Central memory CD8-positive, alpha-beta T cell (primary cell): ENCODE measurements around the gene FAM124B.

ENCODE experiments used
- ATAC-seq: fragments of 150-1000 bp; cut with Tn5 transposase; replicated peaks from 2 replicates; pipeline ENCODE4 v1.10.0; 2022; ENCODE audit warnings: mild to moderate bottlenecking, moderate FRiP score, moderate number of reproducible peaks; ENCODE audit not compliant: poor library complexity, severe bottlenecking; ENCODE audit errors: extremely low read depth
- DNase-seq, 2 donors: peaks; one replicate each; pipeline ENCODE4 v3.0.0; 2021; ENCODE audit warnings: low spot score in 2 of 2
- H3K27ac Mint-ChIP-seq: one replicate; pipeline ENCODE4 v1.8.0; 2022; ENCODE audit warnings: low read depth, mild to moderate bottlenecking, moderate library complexity, mixed read lengths
- H3K27me3 Mint-ChIP-seq: one replicate; pipeline ENCODE4 v1.8.0; 2022; ENCODE audit warnings: mixed read lengths
- H3K36me3 Mint-ChIP-seq: one replicate; pipeline ENCODE4 v1.8.0; 2022; ENCODE audit warnings: mild to moderate bottlenecking, moderate library complexity, mixed read lengths; ENCODE audit not compliant: insufficient read depth
- H3K4me1 Mint-ChIP-seq: one replicate; pipeline ENCODE4 v1.8.0; 2022; ENCODE audit warnings: mixed read lengths
- H3K4me3 Mint-ChIP-seq: one replicate; pipeline ENCODE4 v1.8.0; 2022; ENCODE audit warnings: mild to moderate bottlenecking, moderate library complexity, mixed read lengths
- H3K9me3 Mint-ChIP-seq: one replicate; pipeline ENCODE4 v1.8.0; 2022; ENCODE audit warnings: mixed read lengths

Gene FAM124B

GRCh38 chr2:224432003-224432579 is 30.2 kb upstream of the FAM124B start:
- H3K36me3 Mint-ChIP-seq, result no peaks in the 10 kb centered on the region
- ATAC-seq (no peak), DNase-seq (no peak)
- H3K4me1 Mint-ChIP-seq, result no peaks in the 10 kb centered on the region
- no peak overlapping the region for H3K27ac Mint-ChIP-seq
- H3K27me3 Mint-ChIP-seq, result peaks cover 32% of the 10 kb centered on the region
- H3K4me3 Mint-ChIP-seq, result no peak overlapping the region
- H3K9me3 Mint-ChIP-seq, result no peaks in the 10 kb centered on the region

DNA sequence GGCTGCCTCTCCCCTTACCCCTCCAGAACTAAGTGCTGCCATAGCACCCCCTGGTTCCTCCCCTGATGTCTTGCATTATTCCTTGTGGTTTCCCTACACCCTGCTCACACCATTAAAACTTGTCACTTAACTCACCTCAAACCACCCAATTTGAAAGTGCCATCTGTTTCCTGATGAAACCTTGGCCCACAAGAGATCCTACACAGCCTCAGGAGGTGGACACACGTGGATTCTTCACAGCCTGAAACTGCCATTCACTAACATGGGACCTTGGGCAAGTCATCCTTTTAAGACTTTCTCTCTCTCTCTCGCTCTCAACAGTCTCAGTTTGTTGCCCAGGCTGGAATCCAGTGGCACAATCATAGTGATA is 27.5 kb upstream of the FAM124B start:
- no peaks in the 10 kb centered on the region for H3K36me3 Mint-ChIP-seq
- no peak for ATAC-seq
- DNase-seq, result no peak
- no peaks in the 10 kb centered on the region for H3K4me1 Mint-ChIP-seq
- H3K4me3 Mint-ChIP-seq, result no peak overlapping the region
- no peak overlapping the region for H3K27ac Mint-ChIP-seq
- H3K9me3 Mint-ChIP-seq, result peaks cover 5% of the 10 kb centered on the region
- H3K27me3 Mint-ChIP-seq, result peaks cover 32% of the 10 kb centered on the region

GRCh38 chr2:224428787-224429440 is 27.0 kb upstream of the FAM124B start:
- no peak overlapping the region for H3K27ac Mint-ChIP-seq
- H3K4me1 Mint-ChIP-seq, result no peaks in the 10 kb centered on the region
- ATAC-seq (no peak), DNase-seq (no peak)
- H3K36me3 Mint-ChIP-seq, result no peaks in the 10 kb centered on the region
- H3K9me3 Mint-ChIP-seq, result peaks cover 5% of the 10 kb centered on the region
- H3K27me3 Mint-ChIP-seq, result peaks cover 34% of the 10 kb centered on the region
- no peak overlapping the region for H3K4me3 Mint-ChIP-seq

DNA sequence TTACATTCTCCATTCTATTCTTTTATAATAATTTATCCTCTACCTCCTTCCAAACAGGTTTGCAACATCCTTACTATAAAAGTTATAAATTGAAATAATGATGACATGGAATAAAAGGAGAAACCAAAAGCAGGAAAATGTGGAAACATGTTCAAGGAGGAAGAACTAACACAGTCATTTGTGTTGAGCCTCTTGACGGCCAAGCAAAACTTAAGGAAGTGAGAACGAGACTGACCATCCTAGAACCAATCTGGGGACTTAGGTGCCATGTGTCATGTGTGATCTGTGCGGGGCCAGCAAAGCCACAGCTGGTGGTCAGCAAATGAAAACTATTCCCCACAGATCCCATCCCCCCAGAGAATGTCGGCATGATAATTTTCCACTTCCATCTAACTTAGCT is 25.6 kb upstream of the FAM124B start:
- H3K4me1 Mint-ChIP-seq, result no peaks in the 10 kb centered on the region
- H3K9me3 Mint-ChIP-seq, result peaks cover 5% of the 10 kb centered on the region
- H3K27me3 Mint-ChIP-seq, result peaks cover 37% of the 10 kb centered on the region
- DNase-seq (no peak), ATAC-seq (no peak)
- no peaks in the 10 kb centered on the region for H3K36me3 Mint-ChIP-seq
- H3K4me3 Mint-ChIP-seq, result no peak overlapping the region
- H3K27ac Mint-ChIP-seq, result no peak overlapping the region

DNA sequence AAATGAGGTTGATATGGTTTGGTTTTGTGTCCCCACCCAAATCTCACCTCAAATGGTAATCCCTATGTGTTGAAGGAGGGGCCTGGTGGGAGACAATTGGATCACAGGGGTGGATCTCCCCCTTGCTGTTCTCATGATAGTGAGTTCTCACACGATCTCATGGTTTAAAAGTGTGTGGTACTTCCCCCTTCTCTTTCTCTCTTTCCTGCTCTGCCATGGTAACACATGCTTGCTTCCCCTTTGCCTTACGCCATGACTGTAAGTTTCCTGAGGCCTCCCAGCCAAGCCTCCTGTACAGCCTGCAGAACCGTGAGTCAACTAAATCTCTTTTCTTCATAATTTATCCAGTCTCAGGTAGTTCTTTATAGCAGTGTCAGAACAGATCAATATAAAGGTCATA is 24.7 kb upstream of the FAM124B start:
- ATAC-seq, result no peak
- H3K27ac Mint-ChIP-seq, result no peak overlapping the region
- peaks cover 5% of the 10 kb centered on the region for H3K9me3 Mint-ChIP-seq
- H3K27me3 Mint-ChIP-seq, result peaks cover 35% of the 10 kb centered on the region
- H3K4me1 Mint-ChIP-seq, result no peaks in the 10 kb centered on the region
- H3K4me3 Mint-ChIP-seq, result no peak overlapping the region
- no peaks in the 10 kb centered on the region for H3K36me3 Mint-ChIP-seq
- DNase-seq, result no peak

DNA sequence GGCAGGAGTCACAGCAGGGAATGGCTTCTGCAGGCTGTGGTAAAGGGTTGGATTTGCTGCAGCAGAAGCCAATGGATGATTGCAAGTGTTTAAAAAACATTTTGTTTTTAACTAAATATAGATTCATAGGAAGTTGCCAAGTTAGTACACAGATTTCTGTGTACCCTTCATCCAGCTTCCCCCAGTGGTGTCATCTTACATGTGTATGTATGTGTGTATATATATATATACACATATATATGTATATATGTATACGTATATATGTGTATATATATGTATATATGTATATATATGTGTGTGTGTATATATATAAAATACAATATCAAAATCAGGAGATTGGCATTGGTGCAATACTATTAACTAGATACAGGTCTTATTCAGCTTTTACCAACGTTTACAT is 19.2 kb upstream of the FAM124B start:
- Mint-ChIP-seq H3K4me1 (no peaks in the 10 kb centered on the region), H3K27me3 (peaks cover 44% of the 10 kb centered on the region), H3K4me3 (no peak overlapping the region), H3K36me3 (no peaks in the 10 kb centered on the region), H3K9me3 (no peaks in the 10 kb centered on the region), H3K27ac (no peak overlapping the region)
- ATAC-seq (no peak), DNase-seq (no peak)

- H3K4me3 Mint-ChIP-seq, result no peak overlapping the region
- H3K27me3 Mint-ChIP-seq, result peaks cover 53% of the 10 kb centered on the region
- no peak overlapping the region for H3K27ac Mint-ChIP-seq
- H3K4me1 Mint-ChIP-seq, result no peaks in the 10 kb centered on the region
- ATAC-seq, result no peak
- H3K36me3 Mint-ChIP-seq, result no peaks in the 10 kb centered on the region
- no peaks in the 10 kb centered on the region for H3K9me3 Mint-ChIP-seq
- DNase-seq, result no peak
Observed at GRCh38 chr2:224417947-224418346, 16.0 kb upstream of the FAM124B start.

- Mint-ChIP-seq H3K27ac (no peak overlapping the region), H3K4me3 (no peak overlapping the region)
- DNase-seq, result no peak
Observed at GRCh38 chr2:224417361-224417729, 15.4 kb upstream of the FAM124B start.

GRCh38 chr2:224416656-224417360 is 14.9 kb upstream of the FAM124B start:
- Mint-ChIP-seq H3K4me1 (no peaks in the 10 kb centered on the region), H3K4me3 (no peak overlapping the region), H3K36me3 (no peaks in the 10 kb centered on the region), H3K9me3 (no peaks in the 10 kb centered on the region), H3K27ac (no peak overlapping the region), H3K27me3 (peaks cover 60% of the 10 kb centered on the region)
- DNase-seq, result no peak
- ATAC-seq, result no peak

More at GRCh38 chr2:224417361-224417729, 15.4 kb upstream of the FAM124B start:
- H3K36me3 Mint-ChIP-seq, result no peaks in the 10 kb centered on the region
- no peaks in the 10 kb centered on the region for H3K4me1 Mint-ChIP-seq
- peaks cover 59% of the 10 kb centered on the region for H3K27me3 Mint-ChIP-seq
- ATAC-seq, result no peak
- no peaks in the 10 kb centered on the region for H3K9me3 Mint-ChIP-seq

GRCh38 chr2:224413381-224413780 is 11.5 kb upstream of the FAM124B start:
- DNase-seq (no peak), ATAC-seq (no peak)
- Mint-ChIP-seq H3K9me3 (no peaks in the 10 kb centered on the region), H3K36me3 (no peaks in the 10 kb centered on the region), H3K4me1 (no peaks in the 10 kb centered on the region), H3K27ac (no peak overlapping the region), H3K4me3 (no peak overlapping the region), H3K27me3 (peaks cover 52% of the 10 kb centered on the region)

- Mint-ChIP-seq H3K4me3 (no peak overlapping the region), H3K4me1 (no peaks in the 10 kb centered on the region), H3K27ac (no peak overlapping the region), H3K9me3 (no peaks in the 10 kb centered on the region), H3K27me3 (peaks cover 53% of the 10 kb centered on the region), H3K36me3 (no peaks in the 10 kb centered on the region)
- ATAC-seq (no peak), DNase-seq (no peak)
Observed at GRCh38 chr2:224412141-224413015, 10.5 kb upstream of the FAM124B start.

DNA sequence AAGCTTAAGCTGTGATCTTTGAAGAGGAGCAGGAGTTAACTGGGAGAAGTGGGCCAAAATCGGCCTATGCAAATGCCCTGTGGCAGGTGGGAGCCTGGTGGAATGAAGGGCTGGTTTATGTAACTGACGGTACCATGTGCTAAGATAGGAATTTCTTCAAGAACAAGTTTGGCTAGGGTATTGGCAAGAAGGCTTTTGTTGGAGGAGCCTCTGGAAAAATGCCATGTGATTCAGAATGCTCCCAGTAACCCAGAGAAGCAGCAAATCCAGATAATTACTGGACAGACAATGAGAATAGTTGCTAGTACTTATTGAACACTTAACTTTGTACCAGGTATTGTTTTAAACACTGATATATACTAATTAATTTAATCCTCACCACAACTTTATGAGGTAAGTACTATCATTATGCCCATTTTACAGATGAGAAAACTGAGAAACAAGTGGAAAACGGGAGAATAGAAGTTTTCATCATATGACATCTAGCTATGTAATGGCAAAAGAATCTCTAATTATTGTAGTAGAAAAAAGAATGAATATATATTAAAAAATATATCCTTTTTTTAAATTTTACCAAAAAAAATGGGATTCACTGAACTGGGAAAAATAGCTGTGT is 9.1 kb upstream of the FAM124B start:
- H3K27ac Mint-ChIP-seq, result no peak overlapping the region
- DNase-seq, result no peak
- H3K27me3 Mint-ChIP-seq, result peaks cover 45% of the 10 kb centered on the region
- no peak for ATAC-seq
- no peaks in the 10 kb centered on the region for H3K4me1 Mint-ChIP-seq
- H3K4me3 Mint-ChIP-seq, result no peak overlapping the region
- no peaks in the 10 kb centered on the region for H3K9me3 Mint-ChIP-seq
- no peaks in the 10 kb centered on the region for H3K36me3 Mint-ChIP-seq
